GM12892 (cell line): Measurements from ENCODE around the gene MFNG.

ENCODE experiments used
- POLR2A ChIP-seq: IDR thresholded peaks from 2 replicates; pipeline ENCODE4 v1.6.1; 2011; ENCODE audit warnings: low read depth, low read length, control low read depth
- POLR2AphosphoS5 ChIP-seq: IDR thresholded peaks from 2 replicates; pipeline ENCODE4 v1.6.1; 2011; ENCODE audit warnings: low read depth, low read length, control low read depth
- TAF1 ChIP-seq: IDR thresholded peaks from 2 replicates; pipeline ENCODE4 v1.6.1; 2011; ENCODE audit warnings: low read depth, mild to moderate bottlenecking, control low read depth, low read length, borderline replicate concordance

GRCh38 chr22:37462436-37462835 lies 23.7 kb downstream of the MFNG start:
- TF ChIP-seq TAF1 (no peak), POLR2AphosphoS5 (no peak), POLR2A (no peak)
